ENCODE measurements around the gene CDC42. TPM values are rescaled to one million over a fixed set of nuclear protein-coding genes. Genes with fewer than 3 reads are reported as not detected.

Gene CDC42
- total and polyA plus RNA-seq, 9 of the 15 experiments (the other 6 are each of a cell fraction or from before 2014, with no cell fraction given), result 186 to 398 (median 325) TPM

DNA sequence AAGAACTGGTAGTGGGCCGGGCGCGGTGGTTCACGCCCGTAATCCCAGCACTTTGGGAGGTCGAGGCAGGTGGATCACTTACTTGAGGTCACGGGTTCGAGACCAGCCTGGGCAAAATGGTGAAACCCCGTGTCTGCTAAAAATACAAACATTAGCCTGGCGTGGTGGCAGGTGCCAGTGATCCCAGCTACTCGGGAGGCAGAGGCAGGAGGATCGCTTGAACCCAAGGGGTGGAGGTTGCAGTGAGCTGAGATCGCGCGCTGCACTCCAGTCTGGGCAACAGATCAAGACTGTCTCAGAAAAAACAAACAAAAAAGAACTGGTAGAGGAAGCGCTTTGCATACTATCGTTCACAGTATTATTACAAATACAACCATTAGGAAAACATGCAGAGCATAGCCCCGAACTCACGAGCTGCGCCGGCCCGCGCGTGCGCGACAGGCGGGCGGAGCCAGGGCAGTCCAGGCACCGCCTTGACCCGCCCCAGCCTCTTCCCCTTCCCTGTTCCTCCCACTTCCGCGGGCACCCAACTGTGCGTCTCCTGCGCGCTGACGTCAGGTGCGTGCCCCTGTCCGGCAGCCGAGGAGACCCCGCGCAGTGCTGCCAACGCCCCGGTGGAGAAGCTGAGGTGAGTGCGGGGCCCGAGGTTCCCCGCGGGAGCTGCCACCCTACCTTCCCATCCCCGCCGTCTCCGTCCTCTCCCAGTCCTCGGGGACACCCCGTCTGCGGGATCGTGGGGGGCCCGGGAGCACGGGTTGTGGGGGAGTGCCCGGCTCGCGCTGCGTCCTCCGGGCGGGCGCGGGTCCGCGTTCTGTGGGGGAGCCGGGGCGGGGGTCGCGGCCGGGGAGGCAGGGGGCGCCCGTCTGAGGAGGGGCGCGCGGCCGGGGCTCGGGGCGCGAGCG is at the start of gene CDC42 (continued):
- TF ChIP-seq, protein P1, sequence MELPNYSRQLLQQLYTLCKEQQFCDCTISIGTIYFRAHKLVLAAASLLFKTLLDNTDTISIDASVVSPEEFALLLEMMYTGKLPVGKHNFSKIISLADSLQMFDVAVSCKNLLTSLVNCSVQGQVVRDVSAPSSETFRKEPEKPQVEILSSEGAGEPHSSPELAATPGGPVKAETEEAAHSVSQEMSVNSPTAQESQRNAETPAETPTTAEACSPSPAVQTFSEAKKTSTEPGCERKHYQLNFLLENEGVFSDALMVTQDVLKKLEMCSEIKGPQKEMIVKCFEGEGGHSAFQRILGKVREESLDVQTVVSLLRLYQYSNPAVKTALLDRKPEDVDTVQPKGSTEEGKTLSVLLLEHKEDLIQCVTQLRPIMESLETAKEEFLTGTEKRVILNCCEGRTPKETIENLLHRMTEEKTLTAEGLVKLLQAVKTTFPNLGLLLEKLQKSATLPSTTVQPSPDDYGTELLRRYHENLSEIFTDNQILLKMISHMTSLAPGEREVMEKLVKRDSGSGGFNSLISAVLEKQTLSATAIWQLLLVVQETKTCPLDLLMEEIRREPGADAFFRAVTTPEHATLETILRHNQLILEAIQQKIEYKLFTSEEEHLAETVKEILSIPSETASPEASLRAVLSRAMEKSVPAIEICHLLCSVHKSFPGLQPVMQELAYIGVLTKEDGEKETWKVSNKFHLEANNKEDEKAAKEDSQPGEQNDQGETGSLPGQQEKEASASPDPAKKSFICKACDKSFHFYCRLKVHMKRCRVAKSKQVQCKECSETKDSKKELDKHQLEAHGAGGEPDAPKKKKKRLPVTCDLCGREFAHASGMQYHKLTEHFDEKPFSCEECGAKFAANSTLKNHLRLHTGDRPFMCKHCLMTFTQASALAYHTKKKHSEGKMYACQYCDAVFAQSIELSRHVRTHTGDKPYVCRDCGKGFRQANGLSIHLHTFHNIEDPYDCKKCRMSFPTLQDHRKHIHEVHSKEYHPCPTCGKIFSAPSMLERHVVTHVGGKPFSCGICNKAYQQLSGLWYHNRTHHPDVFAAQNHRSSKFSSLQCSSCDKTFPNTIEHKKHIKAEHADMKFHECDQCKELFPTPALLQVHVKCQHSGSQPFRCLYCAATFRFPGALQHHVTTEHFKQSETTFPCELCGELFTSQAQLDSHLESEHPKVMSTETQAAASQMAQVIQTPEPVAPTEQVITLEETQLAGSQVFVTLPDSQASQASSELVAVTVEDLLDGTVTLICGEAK (IDR thresholded peaks at IDR 0.05), result peak; percentile 50; the same call in 1 of the 2 replicates
- TF ChIP-seq, protein P1 (CRISPR knock-in tag; IDR thresholded peaks at IDR 0.05), result no peak
- peak; percentile 94 for TF ChIP-seq FIP1L1 (IDR thresholded peaks at IDR 0.05; ENCODE audit: low read depth, low read length, poor library complexity, severe bottlenecking)
- TF ChIP-seq XRCC4 (IDR thresholded peaks at IDR 0.05; ENCODE audit: extremely low read depth, insufficient read depth, insufficient read length), result no peak
- 0 out of 2 replicates have a peak, but pooled peaks have one; percentile 39 for TF ChIP-seq MEF2D (tag; conservative IDR thresholded peaks at IDR 0.05; ENCODE audit: low read depth)
- no peak for TF ChIP-seq ZNF140 (CRISPR knock-in tag; IDR thresholded peaks at IDR 0.05)
- peak; percentile 97 for TF ChIP-seq POLR2AphosphoS5 (IDR thresholded peaks at IDR 0.05; ENCODE audit: control insufficient read depth, insufficient read depth, low read depth, low read length)
- TF ChIP-seq, protein P2, sequence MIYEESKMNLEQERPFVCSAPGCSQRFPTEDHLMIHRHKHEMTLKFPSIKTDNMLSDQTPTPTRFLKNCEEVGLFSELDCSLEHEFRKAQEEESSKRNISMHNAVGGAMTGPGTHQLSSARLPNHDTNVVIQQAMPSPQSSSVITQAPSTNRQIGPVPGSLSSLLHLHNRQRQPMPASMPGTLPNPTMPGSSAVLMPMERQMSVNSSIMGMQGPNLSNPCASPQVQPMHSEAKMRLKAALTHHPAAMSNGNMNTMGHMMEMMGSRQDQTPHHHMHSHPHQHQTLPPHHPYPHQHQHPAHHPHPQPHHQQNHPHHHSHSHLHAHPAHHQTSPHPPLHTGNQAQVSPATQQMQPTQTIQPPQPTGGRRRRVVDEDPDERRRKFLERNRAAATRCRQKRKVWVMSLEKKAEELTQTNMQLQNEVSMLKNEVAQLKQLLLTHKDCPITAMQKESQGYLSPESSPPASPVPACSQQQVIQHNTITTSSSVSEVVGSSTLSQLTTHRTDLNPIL (CRISPR knock-in tag; IDR thresholded peaks at IDR 0.05), result no peak
- peak in 2 of 3 experiments; percentile 67 to 82 for TF ChIP-seq YY1 (IDR thresholded peaks at IDR 0.05; ENCODE audit: borderline replicate concordance in 1 of 3, control insufficient read depth in 1 of 3, extremely low read depth in 1 of 3, insufficient read depth in 3 of 3, insufficient read length in 1 of 3, insufficient replicate concordance in 2 of 3, low read depth in 1 of 3, low read length in 2 of 3)
- TF ChIP-seq, protein P3, sequence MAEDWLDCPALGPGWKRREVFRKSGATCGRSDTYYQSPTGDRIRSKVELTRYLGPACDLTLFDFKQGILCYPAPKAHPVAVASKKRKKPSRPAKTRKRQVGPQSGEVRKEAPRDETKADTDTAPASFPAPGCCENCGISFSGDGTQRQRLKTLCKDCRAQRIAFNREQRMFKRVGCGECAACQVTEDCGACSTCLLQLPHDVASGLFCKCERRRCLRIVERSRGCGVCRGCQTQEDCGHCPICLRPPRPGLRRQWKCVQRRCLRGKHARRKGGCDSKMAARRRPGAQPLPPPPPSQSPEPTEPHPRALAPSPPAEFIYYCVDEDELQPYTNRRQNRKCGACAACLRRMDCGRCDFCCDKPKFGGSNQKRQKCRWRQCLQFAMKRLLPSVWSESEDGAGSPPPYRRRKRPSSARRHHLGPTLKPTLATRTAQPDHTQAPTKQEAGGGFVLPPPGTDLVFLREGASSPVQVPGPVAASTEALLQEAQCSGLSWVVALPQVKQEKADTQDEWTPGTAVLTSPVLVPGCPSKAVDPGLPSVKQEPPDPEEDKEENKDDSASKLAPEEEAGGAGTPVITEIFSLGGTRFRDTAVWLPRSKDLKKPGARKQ (CRISPR knock-in tag; IDR thresholded peaks at IDR 0.05), result peak; percentile 75; the same call in 1 of the 2 replicates
- TF ChIP-seq ZNF780A (CRISPR knock-in tag; IDR thresholded peaks at IDR 0.05), result no peak
- TF ChIP-seq PCBP1 (IDR thresholded peaks at IDR 0.05; ENCODE audit: low read depth, low read length, poor library complexity, severe bottlenecking), result peak; percentile 19
